ENCODE results near the gene CHAT.
"Not testable (repeated sequence)": the region's sequence is repeated elsewhere in the genome, so short reads cannot be mapped to it uniquely, and the experiment has no call there.

The CHAT gene

GRCh38 chr10:49662169-49662830 is 48.5 kb downstream of the CHAT start:
- Histone ChIP-seq H3K9ac (ENCODE audit: low read length) (no peak overlapping the region), H3K27ac (ENCODE audit: low read length) (no peak overlapping the region), H3K4me3 (ENCODE audit: low read length) (no peak overlapping the region), H3K36me3 (ENCODE audit: control insufficient read depth, low read depth, low read length) (no peaks in the 10 kb centered on the region), H3K4me1 (ENCODE audit: control insufficient read depth, low read depth, low read length) (peaks cover 7% of the 10 kb centered on the region), H3K9me3 (ENCODE audit: control insufficient read depth, low read depth, low read length) (no peaks in the 10 kb centered on the region), H3K27me3 (ENCODE audit: control insufficient read depth, insufficient read depth, low read length) (peaks cover 10% of the 10 kb centered on the region)

- no peak overlapping the region for H3K27ac ChIP-seq (ENCODE audit: low read length)
- no peak overlapping the region for H3K9ac ChIP-seq (ENCODE audit: low read length)
- H3K9me3 ChIP-seq (ENCODE audit: control insufficient read depth, low read depth, low read length): no peaks in the 10 kb centered on the region
- H3K4me3 ChIP-seq (ENCODE audit: low read length): no peak overlapping the region
- H3K27me3 ChIP-seq (ENCODE audit: control insufficient read depth, insufficient read depth, low read length): peaks cover 14% of the 10 kb centered on the region
- no peaks in the 10 kb centered on the region for H3K36me3 ChIP-seq (ENCODE audit: control insufficient read depth, low read depth, low read length)
- peaks cover 7% of the 10 kb centered on the region for H3K4me1 ChIP-seq (ENCODE audit: control insufficient read depth, low read depth, low read length)
Measured at GRCh38 chr10:49663596-49663995, 49.8 kb downstream of the CHAT start.

- H3K27me3 ChIP-seq (ENCODE audit: control insufficient read depth, insufficient read depth, low read length): peaks cover 16% of the 10 kb centered on the region
- H3K4me1 ChIP-seq (ENCODE audit: control insufficient read depth, low read depth, low read length): peaks cover 7% of the 10 kb centered on the region
Measured at GRCh38 chr10:49664006-49664841, 50.4 kb downstream of the CHAT start.

DNA sequence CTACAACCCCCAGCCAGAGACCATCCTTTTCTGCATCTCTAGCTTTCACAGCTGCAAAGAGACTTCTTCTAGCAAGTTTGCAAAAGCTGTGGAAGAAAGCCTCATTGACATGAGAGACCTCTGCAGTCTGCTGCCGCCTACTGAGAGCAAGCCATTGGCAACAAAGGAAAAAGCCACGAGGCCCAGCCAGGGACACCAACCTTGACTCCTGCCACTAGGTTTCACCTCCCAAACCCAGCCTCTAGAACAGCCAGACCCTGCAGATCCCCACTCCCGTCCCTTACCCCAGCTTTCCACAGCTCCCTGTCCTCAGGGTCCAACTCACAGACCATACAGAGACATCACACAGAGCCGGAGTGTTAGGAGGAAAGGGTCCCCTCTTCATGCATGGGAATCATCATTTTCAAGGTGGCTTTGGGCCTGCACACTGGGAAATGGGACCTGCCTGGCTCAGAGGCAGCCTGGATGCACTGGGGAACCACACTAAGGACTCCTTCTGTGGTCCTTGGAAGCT is 51.1 kb downstream of the CHAT start:
- Histone ChIP-seq H3K9me3 (ENCODE audit: control insufficient read depth, low read depth, low read length) (no peaks in the 10 kb centered on the region), H3K4me1 (ENCODE audit: control insufficient read depth, low read depth, low read length) (peaks cover 7% of the 10 kb centered on the region), H3K27me3 (ENCODE audit: control insufficient read depth, insufficient read depth, low read length) (peaks cover 16% of the 10 kb centered on the region), H3K4me3 (ENCODE audit: low read length) (no peak overlapping the region), H3K27ac (ENCODE audit: low read length) (no peak overlapping the region), H3K9ac (ENCODE audit: low read length) (no peak overlapping the region), H3K36me3 (ENCODE audit: control insufficient read depth, low read depth, low read length) (no peaks in the 10 kb centered on the region)

More at GRCh38 chr10:49664006-49664841, 50.4 kb downstream of the CHAT start:
- H3K9ac ChIP-seq (ENCODE audit: low read length): no peak overlapping the region
- no peak overlapping the region for H3K27ac ChIP-seq (ENCODE audit: low read length)
- H3K9me3 ChIP-seq (ENCODE audit: control insufficient read depth, low read depth, low read length): no peaks in the 10 kb centered on the region
- H3K4me3 ChIP-seq (ENCODE audit: low read length): no peak overlapping the region
- no peaks in the 10 kb centered on the region for H3K36me3 ChIP-seq (ENCODE audit: control insufficient read depth, low read depth, low read length)

DNA sequence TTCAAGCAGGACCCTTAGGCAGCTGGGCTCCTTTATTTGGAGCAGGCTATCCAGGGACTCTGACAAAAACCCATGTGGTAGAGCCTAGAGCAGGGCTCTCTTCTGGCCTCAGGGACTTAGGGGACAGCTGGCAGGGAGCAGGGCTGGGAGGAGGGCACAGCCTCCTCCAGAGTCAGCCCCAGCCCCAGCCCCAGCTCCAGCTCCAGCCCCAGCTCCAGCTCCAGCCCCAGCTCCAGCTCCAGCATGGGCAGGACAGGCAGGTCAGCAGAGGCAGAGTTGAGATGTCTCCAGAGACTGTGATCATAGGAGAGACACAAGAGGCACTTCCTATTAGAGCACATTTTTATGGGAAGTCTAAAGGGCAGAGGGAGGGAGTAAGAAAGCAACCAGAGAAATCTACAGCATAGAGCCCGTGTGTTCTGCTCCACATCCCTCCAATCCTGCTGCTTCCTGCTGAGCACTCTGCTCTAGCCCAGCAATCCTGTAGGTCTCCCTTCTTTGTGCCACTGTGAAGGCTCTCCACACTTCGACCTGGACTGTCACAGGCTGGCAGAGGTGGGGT is 52.3 kb downstream of the CHAT start:
- no peaks in the 10 kb centered on the region for H3K36me3 ChIP-seq (ENCODE audit: control insufficient read depth, low read depth, low read length)
- peaks cover 7% of the 10 kb centered on the region for H3K27me3 ChIP-seq (ENCODE audit: control insufficient read depth, insufficient read depth, low read length)
- H3K9ac ChIP-seq (ENCODE audit: low read length): no peak overlapping the region
- peaks cover 5% of the 10 kb centered on the region for H3K4me1 ChIP-seq (ENCODE audit: control insufficient read depth, low read depth, low read length)
- H3K9me3 ChIP-seq (ENCODE audit: control insufficient read depth, low read depth, low read length): no peaks in the 10 kb centered on the region
- H3K27ac ChIP-seq (ENCODE audit: low read length): no peak overlapping the region
- no peak overlapping the region for H3K4me3 ChIP-seq (ENCODE audit: low read length)

- no peak overlapping the region for H3K9ac ChIP-seq (ENCODE audit: low read length)
- no peak overlapping the region for H3K27ac ChIP-seq (ENCODE audit: low read length)
- H3K4me3 ChIP-seq (ENCODE audit: low read length): no peak overlapping the region
- no peaks in the 10 kb centered on the region for H3K36me3 ChIP-seq (ENCODE audit: control insufficient read depth, low read depth, low read length)
- H3K9me3 ChIP-seq (ENCODE audit: control insufficient read depth, low read depth, low read length): no peaks in the 10 kb centered on the region
- H3K27me3 ChIP-seq (ENCODE audit: control insufficient read depth, insufficient read depth, low read length): peaks cover 6% of the 10 kb centered on the region
- H3K4me1 ChIP-seq (ENCODE audit: control insufficient read depth, low read depth, low read length): no peaks in the 10 kb centered on the region
Measured at GRCh38 chr10:49666685-49667084, 52.8 kb downstream of the CHAT start.

- Histone ChIP-seq H3K36me3 (ENCODE audit: control insufficient read depth, low read depth, low read length) (no peaks in the 10 kb centered on the region), H3K27me3 (ENCODE audit: control insufficient read depth, insufficient read depth, low read length) (peaks cover 6% of the 10 kb centered on the region), H3K4me3 (ENCODE audit: low read length) (no peak overlapping the region), H3K9ac (ENCODE audit: low read length) (no peak overlapping the region), H3K9me3 (ENCODE audit: control insufficient read depth, low read depth, low read length) (no peaks in the 10 kb centered on the region), H3K27ac (ENCODE audit: low read length) (no peak overlapping the region), H3K4me1 (ENCODE audit: control insufficient read depth, low read depth, low read length) (no peaks in the 10 kb centered on the region)
Measured at GRCh38 chr10:49667991-49668390, 54.2 kb downstream of the CHAT start.

DNA sequence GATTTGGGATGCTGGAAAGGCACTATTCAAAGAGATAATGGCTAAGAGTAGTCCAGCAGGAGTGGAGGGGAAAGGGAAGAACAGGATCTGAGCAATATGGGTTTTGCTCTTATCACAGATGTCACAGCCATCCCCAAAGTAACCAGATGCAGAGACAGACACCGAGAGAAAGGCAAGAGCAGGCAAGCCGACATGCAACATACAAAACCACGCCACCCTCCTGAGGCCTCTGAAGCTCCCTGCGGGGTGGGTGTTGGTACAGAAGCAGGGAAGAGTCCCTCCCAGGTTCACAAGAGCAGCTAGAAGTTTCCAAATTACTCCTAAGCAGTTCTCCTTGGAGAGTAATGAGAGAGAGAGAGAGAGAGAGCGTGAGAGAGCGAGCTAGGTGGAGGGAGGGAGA is 54.8 kb downstream of the CHAT start:
- H3K9me3 ChIP-seq (ENCODE audit: control insufficient read depth, low read depth, low read length): no peaks in the 10 kb centered on the region
- peaks cover 7% of the 10 kb centered on the region for H3K27me3 ChIP-seq (ENCODE audit: control insufficient read depth, insufficient read depth, low read length)
- no peak overlapping the region for H3K9ac ChIP-seq (ENCODE audit: low read length)
- no peaks in the 10 kb centered on the region for H3K4me1 ChIP-seq (ENCODE audit: control insufficient read depth, low read depth, low read length)
- H3K4me3 ChIP-seq (ENCODE audit: low read length): no peak overlapping the region
- H3K27ac ChIP-seq (ENCODE audit: low read length): no peak overlapping the region
- no peaks in the 10 kb centered on the region for H3K36me3 ChIP-seq (ENCODE audit: control insufficient read depth, low read depth, low read length)

DNA sequence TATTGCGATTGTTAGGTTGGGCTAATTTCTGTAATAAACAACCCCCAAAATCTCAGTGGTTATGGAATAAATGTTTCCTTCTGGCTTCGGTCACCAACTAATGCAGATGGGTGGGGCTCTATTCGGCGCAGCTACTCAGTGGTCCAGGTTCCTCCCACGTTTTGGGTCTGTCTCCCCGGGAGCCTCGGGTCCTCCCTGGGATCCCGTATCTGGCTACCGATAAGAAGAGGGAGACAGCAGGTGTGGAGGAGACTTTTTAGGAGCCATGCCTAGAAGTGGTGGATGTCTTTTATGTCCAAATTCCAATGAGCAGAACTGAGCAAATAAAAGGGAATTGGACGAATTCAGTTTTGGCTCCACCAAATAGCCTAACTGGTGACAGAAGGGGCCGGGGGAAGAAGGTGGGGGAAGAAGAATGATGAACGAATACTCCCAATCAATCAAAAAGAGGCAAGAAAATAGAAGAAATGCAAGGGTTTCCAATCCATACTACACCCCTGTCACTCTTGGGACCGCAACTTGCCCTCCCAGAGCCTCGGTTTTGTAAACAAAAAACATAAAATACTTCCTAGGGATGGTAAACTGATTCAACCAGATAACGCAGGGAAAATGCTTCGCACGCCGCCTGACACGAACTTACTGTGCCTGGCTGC is 65.1 kb downstream of the CHAT start:
- Histone ChIP-seq H3K9ac (ENCODE audit: low read length) (no peak overlapping the region), H3K4me3 (ENCODE audit: low read length) (peak overlapping the region; percentile 61), H3K4me1 (ENCODE audit: control insufficient read depth, low read depth, low read length) (peaks cover 3% of the 10 kb centered on the region), H3K9me3 (ENCODE audit: control insufficient read depth, low read depth, low read length) (no peaks in the 10 kb centered on the region), H3K27ac (ENCODE audit: low read length) (no peak overlapping the region), H3K36me3 (ENCODE audit: control insufficient read depth, low read depth, low read length) (no peaks in the 10 kb centered on the region), H3K27me3 (ENCODE audit: control insufficient read depth, insufficient read depth, low read length) (peaks cover 77% of the 10 kb centered on the region)

- peak within 1 kb of the TSS; percentile 61 for H3K4me3 ChIP-seq (ENCODE audit: low read length)
- no peaks in the 10 kb centered on the region for H3K36me3 ChIP-seq (ENCODE audit: control insufficient read depth, low read depth, low read length)
- no peak within 1 kb of the TSS for H3K9ac ChIP-seq (ENCODE audit: low read length)
- no peaks in the 10 kb centered on the region for H3K9me3 ChIP-seq (ENCODE audit: control insufficient read depth, low read depth, low read length)
- peaks cover 3% of the 10 kb centered on the region for H3K4me1 ChIP-seq (ENCODE audit: control insufficient read depth, low read depth, low read length)
- H3K27ac ChIP-seq (ENCODE audit: low read length): no peak within 1 kb of the TSS
- H3K27me3 ChIP-seq (ENCODE audit: control insufficient read depth, insufficient read depth, low read length): peaks cover 72% of the 10 kb centered on the region
Measured at GRCh38 chr10:49679480-49679893, 65.7 kb downstream of the CHAT start, which contains the start of gene C10orf53. Gene C10orf53, plus strand, starts transcription at chr10:49679651. Its CDS starts 47 bp downstream, at chr10:49679698.

GRCh38 chr10:49682449-49682848 is 68.6 kb downstream of the CHAT start:
- H3K9ac ChIP-seq (ENCODE audit: low read length); H3K4me1 ChIP-seq (ENCODE audit: control insufficient read depth, low read depth, low read length); H3K27ac ChIP-seq (ENCODE audit: low read length); H3K36me3 ChIP-seq (ENCODE audit: control insufficient read depth, low read depth, low read length); H3K4me3 ChIP-seq (ENCODE audit: low read length); H3K9me3 ChIP-seq (ENCODE audit: control insufficient read depth, low read depth, low read length): not testable (repeated sequence)
- peaks cover 51% of the 10 kb centered on the region for H3K27me3 ChIP-seq (ENCODE audit: control insufficient read depth, insufficient read depth, low read length)
